K562 (cell line): Measurements from ENCODE around the gene LMLN. TPM values are rescaled to one million over a fixed set of nuclear protein-coding genes. Genes with fewer than 3 reads are reported as not detected.

Experiments used
- ATAC-seq: fragments of 200-7000 bp; cut with Tn5 transposase; 3 replicates; pipeline ENCODE4 v1.9.1; 2020; ENCODE audit warnings: moderate library complexity
- BruUV-seq: library from RNA; stranded (reverse); fragments of 400-500 nt; replicated peaks from 2 replicates; lab custom pipeline; 2021; lab: Mats Ljungman, UMichigan
- CTCF ChIA-PET: fragments of 300-600 bp; formaldehyde crosslinking; extraction: SDS; loops from one replicate; lab custom pipeline; 2021; ENCODE audit warnings: low intra/inter-chr PET ratio; lab: Yijun Ruan, JAX
- POLR2A ChIA-PET: fragments of 300-600, 350-650 bp; sonication (Branson Sonifier 250); formaldehyde crosslinking; extraction: SDS; loops from one replicate; lab custom pipeline; 2021; ENCODE audit warnings: antibody characterized with exemption, inconsistent platforms; lab: Yijun Ruan, JAX
- DNase-seq, 4 experiments: peaks; one replicate each; pipeline versions ENCODE4 v3.0.0 to v3.0.0-alpha.2; 2011 to 2018; ENCODE audit warnings: low spot score in 3 of 4, mixed read lengths in 3 of 4; ENCODE audit errors: extremely low read depth in 1 of 4
- FAIRE-seq: peaks from 2 replicates; lab custom pipeline; 2011; peaks lifted over from hg19 to GRCh38; lab: Jason Lieb, UNC
- H2AFZ ChIP-seq: 2 replicates; pipeline ENCODE4 v1.6.0; 2011; ENCODE audit warnings: low read depth, low read length, control low read depth, inconsistent platforms
- H3K27ac ChIP-seq: fragments of 200-600 bp; 3 replicates; pipeline ENCODE4 v1.8.0; 2011; ENCODE audit warnings: low read depth, mild to moderate bottlenecking, control low read depth, inconsistent platforms, low read length, moderate library complexity, mixed read lengths; ENCODE audit errors: extremely low read depth
- H3K27me3 ChIP-seq, 2 experiments: fragments of 300-600 bp in 1 of 2; 2 replicates in 1 of 2; 3 replicates in 1 of 2; pipeline versions ENCODE4 v1.6.0 to v1.8.0; 2011; ENCODE audit warnings: inconsistent platforms in 2 of 2, low read length in 2 of 2, mild to moderate bottlenecking in 1 of 2, mixed read lengths in 1 of 2, moderate library complexity in 1 of 2; ENCODE audit not compliant: control insufficient read depth in 2 of 2, insufficient read depth in 2 of 2
- H3K36me3 ChIP-seq: fragments of 300-600 bp; 3 replicates; pipeline ENCODE4 v1.8.0; 2011; ENCODE audit warnings: mild to moderate bottlenecking, low read length, inconsistent platforms; ENCODE audit not compliant: control insufficient read depth, insufficient read depth
- H3K4me1 ChIP-seq, 2 experiments: fragments of 200-600 bp in 1 of 2; replicated peaks in 1 of 2; 2 replicates in 1 of 2; 3 replicates in 1 of 2; pipeline versions ENCODE4 v1.5.1 to v1.8.0; 2011; ENCODE audit warnings: inconsistent platforms in 2 of 2, low read length in 2 of 2, mild to moderate bottlenecking in 1 of 2, mixed read lengths in 1 of 2, moderate library complexity in 1 of 2; ENCODE audit not compliant: control insufficient read depth in 2 of 2, insufficient read depth in 2 of 2
- H3K4me2 ChIP-seq: 2 replicates; pipeline ENCODE4 v1.6.1; 2011; ENCODE audit warnings: low read length, control low read depth, inconsistent platforms, mixed read lengths; ENCODE audit not compliant: insufficient read depth
- H3K4me3 ChIP-seq: fragments of 200-600 bp; sonication (generic), shearing (Covaris generic); 2 replicates; pipeline ENCODE4 v1.5.1; 2016; ENCODE audit warnings: control low read depth, inconsistent platforms
- H3K79me2 ChIP-seq: fragments of 200-600 bp; 3 replicates; pipeline ENCODE4 v1.8.0; 2011; ENCODE audit warnings: low read length, inconsistent platforms; ENCODE audit not compliant: control insufficient read depth, insufficient read depth
- H3K9ac ChIP-seq, 2 experiments: 2 replicates each; pipeline versions ENCODE4 v1.6.0 to v1.6.1; 2011; ENCODE audit warnings: low read depth in 2 of 2, low read length in 2 of 2, control low read depth in 1 of 2, inconsistent platforms in 1 of 2, mild to moderate bottlenecking in 1 of 2, mixed read lengths in 1 of 2; ENCODE audit not compliant: insufficient read depth in 1 of 2
- H3K9me1 ChIP-seq: one replicate; pipeline ENCODE4 v1.6.0; 2011; ENCODE audit warnings: inconsistent platforms, mild to moderate bottlenecking, low read length, moderate library complexity; ENCODE audit not compliant: control insufficient read depth, insufficient read depth
- H3K9me3 ChIP-seq: replicated peaks from 2 replicates; pipeline ENCODE4 v1.5.1; 2011; ENCODE audit warnings: low read depth, low read length, inconsistent platforms; ENCODE audit not compliant: control insufficient read depth, insufficient read depth
- H4K20me1 ChIP-seq: replicated peaks from 2 replicates; pipeline ENCODE4 v1.6.1; 2011; ENCODE audit warnings: low read length, inconsistent platforms, mixed read lengths; ENCODE audit not compliant: control insufficient read depth, insufficient read depth
- CC2D1A ChIP-seq: fragments of 450-650 bp; IDR thresholded peaks from 2 replicates; pipeline ENCODE4 v1.6.1; 2017; ENCODE audit warnings: mild to moderate bottlenecking
- E2F5 ChIP-seq: sonication (generic); formaldehyde crosslinking; IDR thresholded peaks from 2 replicates; pipeline ENCODE4 v1.8.0; 2022; ENCODE audit warnings: mild to moderate bottlenecking, missing genetic modification reagents
- HOXB6 ChIP-seq: fragments of 250-450 bp; sonication (Bioruptor Pico); IDR thresholded peaks from 2 replicates; pipeline ENCODE4 v1.5.1; 2022; ENCODE audit warnings: mild to moderate bottlenecking, borderline replicate concordance
- MTA2 ChIP-seq: fragments of 450-650 bp; IDR thresholded peaks from 2 replicates; pipeline ENCODE4 v1.6.1; 2016; ENCODE audit warnings: low read depth
- SP2 ChIP-seq: IDR thresholded peaks from 2 replicates; pipeline ENCODE4 v1.6.1; 2011; ENCODE audit warnings: mild to moderate bottlenecking, low read depth, low read length, moderate library complexity; ENCODE audit not compliant: poor library complexity, severe bottlenecking; ENCODE audit errors: extremely low read depth
- ZNF707 ChIP-seq: fragments of 250-450 bp; sonication (Bioruptor Pico); conservative IDR thresholded peaks from 2 replicates; pipeline ENCODE4 v1.8.0; 2022; ENCODE audit warnings: inconsistent platforms, mild to moderate bottlenecking, moderate library complexity
- WGBS: fragments of 100-300 bp; shearing (Covaris generic); methylation state at CpG from one replicate; pipeline ENCODE4 v1.1.6; 2016; ENCODE audit warnings: low coverage, mixed read lengths; ENCODE audit not compliant: insufficient coverage; ENCODE audit errors: missing lambda C conversion rate; 5-methylcytosine and 5-hydroxymethylcytosine counted together
- in situ Hi-C: fragments of 300-500 bp; cut with MboI; formaldehyde crosslinking; loops from 4 replicates; pipeline ENCODE4 v1.15.0; 2018; ENCODE audit warnings: inconsistent platforms, mixed read lengths
- intact Hi-C: fragments of 100-400 bp; cut with micrococcal nuclease; formaldehyde crosslinking; loops from 2 replicates; pipeline ENCODE4 v1.14.2; 2022
- polyA plus RNA-seq, 8 experiments: library from polyadenylated mRNA; depleted of rRNA in 4 of 8; stranded (reverse) in 5 of 8; unstranded in 3 of 8; fragments of >200 nt; fragmentation: Nextera tagmentation in 2 of 8; fragmentation: Illumina TruSeq in 1 of 8; extraction: Ambion mirVana in 2 of 8; extraction: Trizol in 1 of 8; gene quantifications; 2 replicates each; pipeline versions ENCODE4 v1.2.1 to v1.2.3, GENCODE V29; 2011 to 2014; ENCODE audit warnings: inconsistent platforms in 1 of 8, missing spikeins in 1 of 8
- total RNA-seq, 7 experiments: library from RNA; depleted of rRNA in 6 of 7; stranded (reverse); fragments of >200 nt in 6 of 7; fragmentation: Illumina TruSeq in 2 of 7; extraction: Trizol in 2 of 7; gene quantifications; 2 replicates each; pipeline versions ENCODE4 v1.2.1 to v1.2.3, GENCODE V29; 2011 to 2021; ENCODE audit warnings: low replicate concordance in 1 of 7
- TF ChIP-seq, protein P1 (sequence below): sonication (generic); formaldehyde crosslinking; IDR thresholded peaks from 2 replicates; pipeline ENCODE4 v1.8.1; 2022; ENCODE audit warnings: missing genetic modification reagents
- TF ChIP-seq, protein P2 (sequence below): fragments of 250-450 bp; sonication (Bioruptor Pico); IDR thresholded peaks from 2 replicates; pipeline ENCODE4 v1.8.0; 2021; ENCODE audit warnings: mild to moderate bottlenecking, moderate library complexity

Gene LMLN
- total and polyA plus RNA-seq, 9 of the 15 experiments (the other 6 are each of a cell fraction or from before 2014, with no cell fraction given), result 2.2 to 15.9 (median 6.9) TPM

DNA sequence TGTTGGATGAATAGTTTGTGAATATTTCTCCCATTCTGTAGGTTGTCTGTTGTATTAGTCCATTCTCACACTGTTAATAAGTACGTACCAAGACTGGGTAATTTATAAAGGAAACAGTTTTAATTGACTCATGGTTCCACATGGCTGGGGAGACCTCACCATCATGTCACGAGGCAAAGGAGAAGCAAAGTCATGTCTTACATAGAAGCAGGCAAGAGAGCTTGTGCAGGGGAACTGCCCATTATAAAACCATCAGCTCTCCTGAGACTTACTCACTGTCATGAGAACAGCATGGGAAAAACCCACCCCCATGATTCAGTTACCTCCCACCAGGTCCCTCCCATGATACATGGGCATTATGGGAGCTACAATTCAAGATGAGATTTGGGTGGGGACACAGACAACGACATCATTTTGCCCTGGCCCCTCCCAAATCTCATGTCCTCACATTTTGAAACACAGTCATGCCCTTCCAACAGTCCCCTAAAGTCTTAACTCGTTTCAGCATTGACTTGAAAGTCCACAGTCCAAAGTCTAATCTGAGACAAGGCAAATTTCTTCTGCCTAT lies 133.2 kb downstream of the LMLN start:
- Histone ChIP-seq H2AFZ (no peak overlapping the region; the same call in 1 of the 2 replicates), H4K20me1 (no peaks in the 10 kb centered on the region), H3K27ac (no peak overlapping the region), H3K27me3 (no peaks in the 10 kb centered on the region), H3K9me1 (no peaks in the 10 kb centered on the region), H3K9ac (no peak overlapping the region), H3K9me3 (peaks cover 2% of the 10 kb centered on the region; the same call in 1 of the 2 replicates), H3K4me2 (no peak overlapping the region), H3K4me1 (peaks cover 0 to 11% of the 10 kb centered on the region in 2 experiments; a peak in 3 of 5 replicates), H3K36me3 (no peaks in the 10 kb centered on the region), H3K4me3 (no peak overlapping the region), H3K79me2 (no peaks in the 10 kb centered on the region)
- no TSS peak for BruUV-seq
- ATAC-seq (peak; percentile 35; the same call in 2 of the 3 replicates), DNase-seq (no peak), FAIRE-seq (no peak)
- POLR2A ChIA-PET, result no interaction called here
- 72% methylated on average over 4 of the region's 4 CpGs for WGBS
- intact Hi-C loops, result no loop called here
- CTCF ChIA-PET, result no interaction called here
- in situ Hi-C loops, result no loop called here
- TF ChIP-seq, protein P1, sequence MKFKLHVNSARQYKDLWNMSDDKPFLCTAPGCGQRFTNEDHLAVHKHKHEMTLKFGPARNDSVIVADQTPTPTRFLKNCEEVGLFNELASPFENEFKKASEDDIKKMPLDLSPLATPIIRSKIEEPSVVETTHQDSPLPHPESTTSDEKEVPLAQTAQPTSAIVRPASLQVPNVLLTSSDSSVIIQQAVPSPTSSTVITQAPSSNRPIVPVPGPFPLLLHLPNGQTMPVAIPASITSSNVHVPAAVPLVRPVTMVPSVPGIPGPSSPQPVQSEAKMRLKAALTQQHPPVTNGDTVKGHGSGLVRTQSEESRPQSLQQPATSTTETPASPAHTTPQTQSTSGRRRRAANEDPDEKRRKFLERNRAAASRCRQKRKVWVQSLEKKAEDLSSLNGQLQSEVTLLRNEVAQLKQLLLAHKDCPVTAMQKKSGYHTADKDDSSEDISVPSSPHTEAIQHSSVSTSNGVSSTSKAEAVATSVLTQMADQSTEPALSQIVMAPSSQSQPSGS (CRISPR knock-in tag), result no peak
- no peak for TF ChIP-seq MTA2
- TF ChIP-seq SP2, result no peak
- no peak for TF ChIP-seq E2F5 (CRISPR knock-in tag)
- no peak for TF ChIP-seq HOXB6
- TF ChIP-seq, protein P2, sequence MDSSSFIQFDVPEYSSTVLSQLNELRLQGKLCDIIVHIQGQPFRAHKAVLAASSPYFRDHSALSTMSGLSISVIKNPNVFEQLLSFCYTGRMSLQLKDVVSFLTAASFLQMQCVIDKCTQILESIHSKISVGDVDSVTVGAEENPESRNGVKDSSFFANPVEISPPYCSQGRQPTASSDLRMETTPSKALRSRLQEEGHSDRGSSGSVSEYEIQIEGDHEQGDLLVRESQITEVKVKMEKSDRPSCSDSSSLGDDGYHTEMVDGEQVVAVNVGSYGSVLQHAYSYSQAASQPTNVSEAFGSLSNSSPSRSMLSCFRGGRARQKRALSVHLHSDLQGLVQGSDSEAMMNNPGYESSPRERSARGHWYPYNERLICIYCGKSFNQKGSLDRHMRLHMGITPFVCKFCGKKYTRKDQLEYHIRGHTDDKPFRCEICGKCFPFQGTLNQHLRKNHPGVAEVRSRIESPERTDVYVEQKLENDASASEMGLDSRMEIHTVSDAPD, result no peak
- TF ChIP-seq CC2D1A, result peak; percentile 90
- no peak for TF ChIP-seq ZNF707
